ENCODE results near the gene INPP4A. TPM values are rescaled to one million over a fixed set of nuclear protein-coding genes. Genes with fewer than 3 reads are reported as not detected.
"Not testable (repeated sequence)": the region's sequence is repeated elsewhere in the genome, so short reads cannot be mapped to it uniquely, and the experiment has no call there.

The INPP4A gene
- total RNA-seq, 1 donor from 2014 or later = 32.4 TPM

DNA sequence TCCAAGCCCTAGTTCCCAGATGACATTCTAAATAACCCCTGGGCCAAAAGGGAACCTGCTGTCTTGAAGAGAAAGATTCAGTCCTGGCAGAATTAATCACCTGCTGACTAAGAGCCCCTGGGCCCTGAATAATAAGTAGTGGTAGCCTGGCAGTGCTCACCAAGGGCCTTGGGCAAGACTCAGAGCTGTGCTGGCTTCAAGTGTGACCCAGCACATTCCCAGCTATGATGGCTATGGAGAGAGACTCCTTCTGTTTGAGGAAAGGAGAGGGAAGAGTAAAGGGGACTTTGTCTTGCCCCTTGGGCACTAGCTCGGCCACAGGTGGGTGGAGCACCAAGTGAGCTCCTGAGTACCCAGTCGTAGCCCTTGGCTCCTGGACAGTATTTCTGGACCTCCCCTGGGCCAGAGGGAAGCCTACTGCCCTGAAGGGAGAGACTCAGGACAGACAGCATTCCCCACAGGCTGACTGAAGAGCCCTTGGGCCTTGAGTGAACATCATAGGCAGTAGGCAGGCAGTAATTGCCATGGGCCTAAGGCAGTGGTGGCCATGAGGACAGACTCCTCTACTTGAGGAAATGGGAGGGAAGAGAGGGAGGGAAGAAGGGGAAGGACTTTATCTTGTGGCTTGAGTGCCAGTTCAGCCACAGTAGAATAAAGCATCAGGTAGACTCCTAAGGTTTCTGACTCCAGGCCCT, 40.0 kb upstream of the INPP4A start:
- no peak overlapping the region for H3K27ac Mint-ChIP-seq (ENCODE audit: unreplicated experiment)
- H3K4me1 Mint-ChIP-seq = no peaks in the 10 kb centered on the region
- H3K9me3 Mint-ChIP-seq = no peaks in the 10 kb centered on the region
- H3K27me3 Mint-ChIP-seq (ENCODE audit: low read depth) = peaks cover 29% of the 10 kb centered on the region
- H3K36me3 Mint-ChIP-seq (ENCODE audit: low read depth) = no peaks in the 10 kb centered on the region
- TF ChIP-seq, protein P1, sequence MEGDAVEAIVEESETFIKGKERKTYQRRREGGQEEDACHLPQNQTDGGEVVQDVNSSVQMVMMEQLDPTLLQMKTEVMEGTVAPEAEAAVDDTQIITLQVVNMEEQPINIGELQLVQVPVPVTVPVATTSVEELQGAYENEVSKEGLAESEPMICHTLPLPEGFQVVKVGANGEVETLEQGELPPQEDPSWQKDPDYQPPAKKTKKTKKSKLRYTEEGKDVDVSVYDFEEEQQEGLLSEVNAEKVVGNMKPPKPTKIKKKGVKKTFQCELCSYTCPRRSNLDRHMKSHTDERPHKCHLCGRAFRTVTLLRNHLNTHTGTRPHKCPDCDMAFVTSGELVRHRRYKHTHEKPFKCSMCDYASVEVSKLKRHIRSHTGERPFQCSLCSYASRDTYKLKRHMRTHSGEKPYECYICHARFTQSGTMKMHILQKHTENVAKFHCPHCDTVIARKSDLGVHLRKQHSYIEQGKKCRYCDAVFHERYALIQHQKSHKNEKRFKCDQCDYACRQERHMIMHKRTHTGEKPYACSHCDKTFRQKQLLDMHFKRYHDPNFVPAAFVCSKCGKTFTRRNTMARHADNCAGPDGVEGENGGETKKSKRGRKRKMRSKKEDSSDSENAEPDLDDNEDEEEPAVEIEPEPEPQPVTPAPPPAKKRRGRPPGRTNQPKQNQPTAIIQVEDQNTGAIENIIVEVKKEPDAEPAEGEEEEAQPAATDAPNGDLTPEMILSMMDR (conservative IDR thresholded peaks at IDR 0.05) = no peak
- no peak overlapping the region for H3K4me3 Mint-ChIP-seq
- DNase-seq (ENCODE audit: low read depth, low spot score) = no peak

DNA sequence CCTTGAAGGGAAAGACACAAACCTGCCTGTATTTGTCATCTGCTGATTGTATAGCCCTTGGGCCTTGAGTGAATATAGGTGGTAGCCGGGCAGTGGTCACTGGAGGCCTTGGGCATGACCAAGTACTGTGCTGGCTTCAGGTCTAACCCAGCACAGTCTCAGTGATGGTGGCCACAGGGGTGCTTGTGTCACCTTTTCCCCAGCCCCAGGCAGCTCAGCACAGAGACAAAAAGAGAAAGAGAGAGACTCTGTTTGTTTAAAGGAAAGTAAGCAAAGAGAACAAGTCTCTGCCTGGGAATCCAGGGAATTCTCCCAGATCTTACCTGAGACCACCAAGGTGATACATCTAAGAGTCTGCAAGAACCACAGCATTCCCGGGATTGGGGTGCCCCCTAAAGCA, 39.4 kb upstream of the INPP4A start:
- H3K9me3 Mint-ChIP-seq = no peaks in the 10 kb centered on the region
- no peak overlapping the region for H3K4me3 Mint-ChIP-seq
- no peak overlapping the region for H3K27ac Mint-ChIP-seq (ENCODE audit: unreplicated experiment)
- TF ChIP-seq, protein P1 (conservative IDR thresholded peaks at IDR 0.05) = no peak
- peaks cover 26% of the 10 kb centered on the region for H3K27me3 Mint-ChIP-seq (ENCODE audit: low read depth)
- H3K36me3 Mint-ChIP-seq (ENCODE audit: low read depth) = no peaks in the 10 kb centered on the region
- H3K4me1 Mint-ChIP-seq = no peaks in the 10 kb centered on the region
- DNase-seq (ENCODE audit: low read depth, low spot score) = no peak

DNA sequence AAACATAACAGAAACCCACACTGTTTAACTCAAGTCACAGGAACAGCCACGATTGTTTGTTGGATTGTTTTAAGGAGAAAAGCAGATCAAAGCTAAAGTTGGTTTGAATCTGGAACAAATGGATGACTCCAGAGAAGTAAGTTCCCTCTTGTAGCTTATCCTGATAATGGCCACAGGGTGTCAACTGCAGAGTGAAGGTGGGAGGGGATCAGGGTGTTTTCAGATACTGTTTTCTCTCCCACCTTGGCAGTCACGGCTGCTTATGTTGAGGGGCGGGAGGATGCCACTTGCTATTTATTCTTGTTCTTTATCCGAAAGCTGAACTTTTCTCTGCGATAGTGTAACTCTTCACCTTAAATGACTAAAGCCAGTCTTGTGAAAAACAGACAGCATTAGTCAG, 36.5 kb upstream of the INPP4A start:
- Mint-ChIP-seq H3K27ac (ENCODE audit: unreplicated experiment) (no peak overlapping the region), H3K4me1 (no peaks in the 10 kb centered on the region), H3K27me3 (ENCODE audit: low read depth) (peaks cover under 1% of the 10 kb centered on the region), H3K36me3 (ENCODE audit: low read depth) (no peaks in the 10 kb centered on the region), H3K4me3 (no peak overlapping the region), H3K9me3 (peaks cover 2% of the 10 kb centered on the region)
- DNase-seq (ENCODE audit: low read depth, low spot score) = no peak
- TF ChIP-seq, protein P1 (conservative IDR thresholded peaks at IDR 0.05) = no peak

DNA sequence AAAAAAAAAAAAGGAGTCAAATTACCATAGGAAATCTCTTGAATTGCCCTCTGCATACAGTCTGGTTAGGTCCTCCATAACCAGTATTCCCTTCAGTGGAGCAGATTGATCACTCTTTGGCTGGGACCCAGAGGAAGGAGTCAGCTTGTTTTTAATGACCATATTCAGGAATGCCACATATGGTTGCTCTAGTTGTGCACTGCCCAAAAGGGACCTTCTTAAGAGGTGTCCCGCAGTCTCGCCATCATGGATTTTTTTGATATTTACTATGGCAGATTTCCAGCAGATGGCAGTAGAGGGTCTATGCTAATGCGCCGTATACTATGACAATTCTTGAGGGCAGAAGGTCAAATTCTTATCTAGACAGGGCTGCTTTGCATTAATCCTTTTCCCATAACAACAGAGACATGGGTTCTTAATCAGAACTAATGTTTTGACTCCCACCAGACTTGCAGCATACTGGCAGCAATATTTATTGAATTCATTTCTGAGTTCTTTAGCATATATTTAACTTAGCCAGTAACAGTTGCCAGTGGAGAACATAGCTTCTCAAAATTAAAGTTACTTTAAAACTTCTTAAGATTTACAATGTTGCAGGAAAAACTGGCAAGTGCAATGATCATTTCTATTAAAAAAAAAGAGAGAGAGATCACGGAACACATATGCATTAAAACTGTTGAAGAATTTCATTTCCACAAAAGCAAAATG, 31.8 kb upstream of the INPP4A start:
- H3K4me1 Mint-ChIP-seq = peaks cover 5% of the 10 kb centered on the region
- TF ChIP-seq, protein P1 (conservative IDR thresholded peaks at IDR 0.05) = peak; percentile 77
- H3K36me3 Mint-ChIP-seq (ENCODE audit: low read depth) = no peaks in the 10 kb centered on the region
- H3K27ac Mint-ChIP-seq (ENCODE audit: unreplicated experiment) = no peak overlapping the region
- H3K27me3 Mint-ChIP-seq (ENCODE audit: low read depth) = peaks cover 4% of the 10 kb centered on the region
- no peak overlapping the region for H3K4me3 Mint-ChIP-seq
- peak; percentile 61 for DNase-seq (ENCODE audit: low read depth, low spot score)
- peaks cover 6% of the 10 kb centered on the region for H3K9me3 Mint-ChIP-seq

DNA sequence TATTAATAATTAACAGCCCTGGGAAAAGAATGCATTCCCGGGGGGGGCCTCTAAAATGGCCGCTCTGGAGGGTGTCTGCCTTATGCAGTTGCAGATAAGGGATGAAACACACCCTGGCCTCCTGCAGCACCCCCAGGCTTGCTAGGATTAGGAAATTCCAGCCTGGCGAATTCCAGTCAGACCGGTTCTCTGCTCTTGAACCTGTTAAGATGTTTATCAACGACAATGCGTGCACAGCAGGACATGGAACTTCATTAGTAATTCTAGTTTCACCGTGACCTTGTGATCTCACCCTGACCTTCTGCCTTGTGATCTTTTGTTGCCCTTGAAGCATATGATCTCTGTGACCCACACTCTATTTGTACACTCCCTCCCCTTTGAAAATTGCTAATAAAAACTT, 30.4 kb upstream of the INPP4A start:
- not testable (repeated sequence) for H3K4me3 Mint-ChIP-seq; DNase-seq (ENCODE audit: low read depth, low spot score); H3K4me1 Mint-ChIP-seq; H3K9me3 Mint-ChIP-seq; H3K36me3 Mint-ChIP-seq (ENCODE audit: low read depth); H3K27ac Mint-ChIP-seq (ENCODE audit: unreplicated experiment); H3K27me3 Mint-ChIP-seq (ENCODE audit: low read depth)

DNA sequence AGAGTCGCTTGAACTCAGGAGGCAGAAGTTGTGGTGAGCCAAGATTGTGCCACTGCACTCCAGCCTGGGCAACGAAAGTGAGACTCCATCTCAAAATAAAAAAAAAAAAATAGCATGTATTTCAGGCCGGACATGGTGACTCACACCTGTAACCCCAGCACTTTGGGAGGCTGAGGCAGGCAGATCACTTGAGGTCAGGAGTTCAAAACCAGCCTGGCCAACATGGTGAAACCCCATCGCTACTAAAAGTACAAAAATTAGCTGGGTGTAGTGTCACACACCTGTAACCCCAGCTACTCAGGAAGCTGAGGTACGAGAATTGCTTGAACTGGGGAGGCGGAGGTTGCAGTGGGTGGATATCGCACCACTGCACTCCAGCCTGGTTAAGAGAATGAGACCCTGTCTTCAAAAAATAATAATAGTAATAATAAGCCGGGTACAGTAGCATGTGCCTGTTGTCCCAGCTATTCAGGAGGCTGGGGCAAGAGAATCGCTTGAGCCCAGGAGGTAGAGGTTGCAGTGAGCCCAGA, 28.9 kb upstream of the INPP4A start:
- DNase-seq (ENCODE audit: low read depth, low spot score); H3K36me3 Mint-ChIP-seq (ENCODE audit: low read depth); H3K9me3 Mint-ChIP-seq; H3K4me3 Mint-ChIP-seq; H3K27ac Mint-ChIP-seq (ENCODE audit: unreplicated experiment); H3K4me1 Mint-ChIP-seq; H3K27me3 Mint-ChIP-seq (ENCODE audit: low read depth): not testable (repeated sequence)

All from neural crest cell (in vitro differentiated cells).